Endodermal cell (in vitro differentiated cells): ENCODE data around the gene OR56B1. TPM values are rescaled to one million over a fixed set of nuclear protein-coding genes. Genes with fewer than 3 reads are reported as not detected.

ENCODE experiments used
- DNase-seq: peaks from one replicate; pipeline ENCODE4 v3.0.0-alpha.2; 2017
- H3K27ac ChIP-seq: 2 replicates; pipeline ENCODE4 v1.5.1; 2013; ENCODE audit warnings: mild to moderate bottlenecking, low read depth, low read length, moderate library complexity
- H3K27me3 ChIP-seq: 2 replicates; pipeline ENCODE4 v1.6.1; 2013; ENCODE audit warnings: mild to moderate bottlenecking, low read length, moderate library complexity; ENCODE audit not compliant: insufficient read depth, control insufficient read depth, poor library complexity, severe bottlenecking
- H3K36me3 ChIP-seq: 2 replicates; pipeline ENCODE4 v1.7.0; 2013; ENCODE audit warnings: mild to moderate bottlenecking, low read length, moderate library complexity; ENCODE audit not compliant: control insufficient read depth, insufficient read depth
- H3K4me1 ChIP-seq: one replicate; pipeline ENCODE4 v1.7.0; 2013; ENCODE audit warnings: low read length; ENCODE audit not compliant: control insufficient read depth, insufficient read depth
- H3K4me3 ChIP-seq: 2 replicates; pipeline ENCODE4 v1.5.1; 2013; ENCODE audit warnings: mild to moderate bottlenecking, low read length, moderate library complexity
- H3K9ac ChIP-seq: 2 replicates; pipeline ENCODE4 v1.6.1; 2013; ENCODE audit warnings: mild to moderate bottlenecking, low read length, moderate library complexity; ENCODE audit not compliant: poor library complexity, severe bottlenecking; ENCODE audit errors: extremely low read depth
- H3K9me3 ChIP-seq: 2 replicates; pipeline ENCODE4 v1.6.1; 2013; ENCODE audit warnings: mild to moderate bottlenecking, low read length, moderate library complexity; ENCODE audit not compliant: control insufficient read depth
- H3K27ac Mint-ChIP-seq: 2 replicates; pipeline ENCODE4 v1.8.0; 2020; ENCODE audit warnings: mixed read lengths
- H3K27me3 Mint-ChIP-seq: 2 replicates; pipeline ENCODE4 v1.8.0; 2021; ENCODE audit warnings: mild to moderate bottlenecking, mixed read lengths; ENCODE audit not compliant: insufficient read depth
- H3K36me3 Mint-ChIP-seq: 2 replicates; pipeline ENCODE4 v1.8.0; 2020; ENCODE audit warnings: low read depth, mixed read lengths
- H3K4me1 Mint-ChIP-seq: 2 replicates; pipeline ENCODE4 v1.8.0; 2020; ENCODE audit warnings: mixed read lengths
- H3K4me3 Mint-ChIP-seq: 2 replicates; pipeline ENCODE4 v1.8.0; 2020; ENCODE audit warnings: mild to moderate bottlenecking, moderate library complexity, mixed read lengths
- H3K9me3 Mint-ChIP-seq: 2 replicates; pipeline ENCODE4 v1.8.0; 2020; ENCODE audit warnings: mild to moderate bottlenecking, mixed read lengths
- WGBS, 2 experiments: methylation state at CpG; one replicate each; pipeline versions ENCODE4 v1.1.5 to v1.1.7; 2013; ENCODE audit warnings: missing lambda C conversion rate in 2 of 2, mixed read lengths in 1 of 2; ENCODE audit not compliant: insufficient coverage in 1 of 2, insufficient read length in 1 of 2; 5-methylcytosine and 5-hydroxymethylcytosine counted together
- total RNA-seq, 2 donors: library from RNA; stranded (reverse); fragmentation: NEBNext Ultra II Directional in 1 of 2; extraction: Animal tissue kit (Norgen Biotek cat#: 25700) in 1 of 2; gene quantifications; 2 replicates in 1 of 2; 3 replicates in 1 of 2; pipeline ENCODE4 v1.2.1, GENCODE V29; 2021
- TF ChIP-seq, protein P1 (sequence below): fragments of 200-600 bp; sonication (generic); conservative IDR thresholded peaks from 2 replicates; pipeline ENCODE4 v1.5.0; 2021; ENCODE audit warnings: antibody characterized with exemption, mild to moderate bottlenecking

Gene OR56B1
- total RNA-seq, 2 donors from 2014 or later: not detected

- H3K9ac ChIP-seq: no peak overlapping the region
- H3K27ac ChIP-seq: no peak overlapping the region
- no peaks in the 10 kb centered on the region for H3K36me3 ChIP-seq
- DNase-seq: no peak
- H3K4me3 Mint-ChIP-seq: no peak overlapping the region
- peaks cover 11% of the 10 kb centered on the region for H3K4me1 Mint-ChIP-seq
- no peaks in the 10 kb centered on the region for H3K27me3 Mint-ChIP-seq
- H3K4me3 ChIP-seq: no peak overlapping the region
- peaks cover 5% of the 10 kb centered on the region for H3K9me3 ChIP-seq
- H3K27ac Mint-ChIP-seq: no peak overlapping the region
- no peaks in the 10 kb centered on the region for H3K4me1 ChIP-seq
- peaks cover 4% of the 10 kb centered on the region for H3K9me3 Mint-ChIP-seq
- no peaks in the 10 kb centered on the region for H3K27me3 ChIP-seq
- no peaks in the 10 kb centered on the region for H3K36me3 Mint-ChIP-seq
- 95 to 100% methylated on average over 1 of the region's 1 CpG for WGBS, 2 experiments
- TF ChIP-seq, protein P1, sequence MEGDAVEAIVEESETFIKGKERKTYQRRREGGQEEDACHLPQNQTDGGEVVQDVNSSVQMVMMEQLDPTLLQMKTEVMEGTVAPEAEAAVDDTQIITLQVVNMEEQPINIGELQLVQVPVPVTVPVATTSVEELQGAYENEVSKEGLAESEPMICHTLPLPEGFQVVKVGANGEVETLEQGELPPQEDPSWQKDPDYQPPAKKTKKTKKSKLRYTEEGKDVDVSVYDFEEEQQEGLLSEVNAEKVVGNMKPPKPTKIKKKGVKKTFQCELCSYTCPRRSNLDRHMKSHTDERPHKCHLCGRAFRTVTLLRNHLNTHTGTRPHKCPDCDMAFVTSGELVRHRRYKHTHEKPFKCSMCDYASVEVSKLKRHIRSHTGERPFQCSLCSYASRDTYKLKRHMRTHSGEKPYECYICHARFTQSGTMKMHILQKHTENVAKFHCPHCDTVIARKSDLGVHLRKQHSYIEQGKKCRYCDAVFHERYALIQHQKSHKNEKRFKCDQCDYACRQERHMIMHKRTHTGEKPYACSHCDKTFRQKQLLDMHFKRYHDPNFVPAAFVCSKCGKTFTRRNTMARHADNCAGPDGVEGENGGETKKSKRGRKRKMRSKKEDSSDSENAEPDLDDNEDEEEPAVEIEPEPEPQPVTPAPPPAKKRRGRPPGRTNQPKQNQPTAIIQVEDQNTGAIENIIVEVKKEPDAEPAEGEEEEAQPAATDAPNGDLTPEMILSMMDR: no peak
These were observed 41.6 kb upstream of the OR56B1 start for GRCh38 chr11:5694642-5695041.

- Histone ChIP-seq H3K4me1 (no peaks in the 10 kb centered on the region), H3K27me3 (no peaks in the 10 kb centered on the region), H3K9ac (no peak overlapping the region), H3K36me3 (no peaks in the 10 kb centered on the region), H3K9me3 (peaks cover 5% of the 10 kb centered on the region), H3K27ac (no peak overlapping the region), H3K4me3 (no peak overlapping the region)
- Mint-ChIP-seq H3K27me3 (no peaks in the 10 kb centered on the region), H3K36me3 (no peaks in the 10 kb centered on the region), H3K27ac (no peak overlapping the region), H3K4me1 (peaks cover 3% of the 10 kb centered on the region), H3K4me3 (no peak overlapping the region), H3K9me3 (peaks cover 4% of the 10 kb centered on the region)
- WGBS, 2 experiments: 89 to 100% methylated on average over 1 of the region's 1 CpG
- no peak for DNase-seq
- TF ChIP-seq, protein P1: no peak
These were observed 40.7 kb upstream of the OR56B1 start for GRCh38 chr11:5695580-5695979.

GRCh38 chr11:5696210-5696609 lies 40.0 kb upstream of the OR56B1 start:
- H3K27ac Mint-ChIP-seq: no peak overlapping the region

More at GRCh38 chr11:5696210-5696609, 40.0 kb upstream of the OR56B1 start:
- Histone ChIP-seq H3K9ac (no peak overlapping the region), H3K27ac (no peak overlapping the region), H3K4me1 (no peaks in the 10 kb centered on the region), H3K27me3 (no peaks in the 10 kb centered on the region), H3K4me3 (no peak overlapping the region), H3K36me3 (no peaks in the 10 kb centered on the region), H3K9me3 (peaks cover 5% of the 10 kb centered on the region)
- no peak overlapping the region for H3K4me3 Mint-ChIP-seq
- 98 to 100% methylated on average over 2 of the region's 2 CpGs for WGBS, 2 experiments
- H3K27me3 Mint-ChIP-seq: no peaks in the 10 kb centered on the region
- H3K36me3 Mint-ChIP-seq: no peaks in the 10 kb centered on the region
- DNase-seq: no peak
- H3K9me3 Mint-ChIP-seq: peaks cover 1% of the 10 kb centered on the region
- TF ChIP-seq, protein P1: no peak
- H3K4me1 Mint-ChIP-seq: no peaks in the 10 kb centered on the region
